ENCODE results near the gene ZNF557.

ZNF557 gene

DNA sequence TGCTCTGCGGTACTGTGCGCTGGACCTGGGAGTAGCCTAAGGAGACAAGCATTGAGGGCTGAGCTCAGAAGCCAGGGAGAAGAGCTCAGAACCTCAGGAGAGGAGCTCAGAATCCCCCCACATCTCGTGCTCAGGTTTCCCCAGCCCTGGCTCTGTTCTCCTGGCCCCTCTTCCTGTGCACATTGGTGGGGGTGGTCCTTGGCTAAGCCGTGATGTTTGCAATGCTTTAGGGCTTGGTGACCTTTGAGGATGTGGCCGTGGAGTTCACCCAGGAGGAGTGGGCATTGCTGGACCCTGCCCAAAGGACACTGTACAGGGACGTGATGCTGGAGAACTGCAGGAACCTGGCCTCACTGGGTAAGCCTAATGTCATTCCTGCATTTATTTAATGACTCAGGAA is 6.6 kb downstream of the ZNF557 start:
- no peak for DNase-seq

DNA sequence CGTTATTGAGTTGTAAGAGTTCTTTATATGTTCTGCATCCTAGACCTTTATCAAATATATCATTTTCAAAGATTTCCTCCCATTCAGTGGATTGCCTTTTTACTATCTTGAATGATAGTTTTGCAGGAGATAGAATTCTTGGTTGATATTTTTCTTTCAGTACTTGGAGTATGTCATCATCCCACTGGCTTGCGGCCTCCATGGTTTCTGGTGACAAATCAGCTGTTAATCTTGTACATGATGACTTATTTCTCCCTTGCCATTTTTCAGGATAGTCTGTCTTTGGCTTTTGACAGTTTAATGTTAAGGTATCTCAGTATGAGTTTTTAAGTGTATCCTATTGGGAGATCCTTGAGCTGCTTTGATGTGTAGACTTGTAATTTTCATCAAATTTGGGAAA is 8.5 kb downstream of the ZNF557 start:
- no peak for DNase-seq

DNA sequence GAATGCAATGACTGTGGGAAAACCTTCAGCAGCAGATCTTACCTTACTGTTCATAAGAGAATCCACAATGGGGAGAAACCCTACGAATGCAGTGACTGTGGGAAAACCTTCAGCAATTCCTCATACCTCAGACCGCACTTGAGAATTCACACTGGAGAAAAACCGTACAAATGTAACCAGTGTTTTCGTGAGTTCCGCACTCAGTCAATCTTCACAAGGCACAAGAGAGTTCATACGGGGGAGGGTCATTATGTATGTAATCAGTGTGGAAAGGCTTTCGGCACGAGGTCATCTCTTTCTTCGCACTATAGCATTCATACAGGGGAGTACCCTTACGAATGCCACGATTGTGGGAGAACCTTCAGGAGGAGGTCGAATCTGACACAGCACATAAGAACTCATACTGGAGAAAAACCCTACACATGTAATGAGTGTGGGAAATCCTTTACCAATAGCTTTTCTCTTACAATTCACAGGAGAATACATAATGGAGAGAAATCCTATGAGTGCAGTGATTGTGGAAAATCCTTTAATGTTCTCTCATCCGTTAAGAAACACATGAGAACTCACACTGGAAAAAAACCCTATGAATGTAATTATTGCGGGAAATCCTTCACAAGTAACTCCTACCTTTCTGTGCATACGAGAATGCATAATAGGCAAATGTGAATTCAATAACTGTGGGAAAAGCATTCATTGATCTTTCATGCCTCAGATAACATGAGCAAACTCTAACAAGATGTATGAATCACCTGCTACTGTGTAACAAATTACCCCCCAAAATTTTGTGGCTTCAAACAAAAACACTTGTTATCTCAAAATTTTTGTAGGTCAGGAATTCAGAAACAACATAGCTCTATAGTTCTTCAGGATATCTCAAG is 13.8 kb downstream of the ZNF557 start:
- DNase-seq: no peak

DNA sequence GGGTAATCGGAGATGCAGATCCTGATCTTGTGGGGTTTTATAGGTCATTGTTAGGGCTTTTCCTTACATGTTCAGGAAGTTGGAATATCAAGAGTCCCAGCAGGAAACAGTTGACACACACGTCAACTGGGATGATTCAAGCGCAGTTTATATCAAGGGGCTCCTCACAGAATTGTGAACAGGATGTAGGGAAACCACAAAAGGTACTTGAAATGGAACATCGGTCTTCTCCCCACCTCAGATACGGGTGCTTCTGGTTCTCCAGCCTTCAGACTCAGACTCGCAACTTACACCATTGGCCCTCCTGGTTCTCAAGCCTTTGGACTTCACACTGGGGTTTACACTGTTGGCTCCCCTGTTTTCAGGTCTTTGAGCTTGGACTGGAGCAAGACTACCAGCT is 19.5 kb downstream of the ZNF557 start:
- no peak for DNase-seq

DNA sequence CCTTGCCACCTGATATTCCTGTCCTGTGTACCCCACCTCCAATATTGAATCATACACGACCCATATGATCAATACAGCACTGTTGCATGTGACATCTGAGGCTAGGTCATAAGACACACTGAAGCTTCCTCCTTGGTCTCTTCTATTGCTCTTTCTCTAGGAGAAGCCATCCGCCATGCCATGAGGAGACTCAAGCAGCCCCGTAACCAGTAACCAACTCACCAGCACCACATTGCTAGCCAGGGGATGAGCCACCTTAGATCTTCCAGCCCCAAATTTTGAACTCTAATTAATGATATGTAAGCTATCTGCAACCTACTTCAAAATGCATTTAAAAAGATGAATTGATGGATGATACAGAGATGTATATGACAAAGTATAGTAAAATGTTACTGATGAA is 28.6 kb downstream of the ZNF557 start:
- no peak for DNase-seq

DNA sequence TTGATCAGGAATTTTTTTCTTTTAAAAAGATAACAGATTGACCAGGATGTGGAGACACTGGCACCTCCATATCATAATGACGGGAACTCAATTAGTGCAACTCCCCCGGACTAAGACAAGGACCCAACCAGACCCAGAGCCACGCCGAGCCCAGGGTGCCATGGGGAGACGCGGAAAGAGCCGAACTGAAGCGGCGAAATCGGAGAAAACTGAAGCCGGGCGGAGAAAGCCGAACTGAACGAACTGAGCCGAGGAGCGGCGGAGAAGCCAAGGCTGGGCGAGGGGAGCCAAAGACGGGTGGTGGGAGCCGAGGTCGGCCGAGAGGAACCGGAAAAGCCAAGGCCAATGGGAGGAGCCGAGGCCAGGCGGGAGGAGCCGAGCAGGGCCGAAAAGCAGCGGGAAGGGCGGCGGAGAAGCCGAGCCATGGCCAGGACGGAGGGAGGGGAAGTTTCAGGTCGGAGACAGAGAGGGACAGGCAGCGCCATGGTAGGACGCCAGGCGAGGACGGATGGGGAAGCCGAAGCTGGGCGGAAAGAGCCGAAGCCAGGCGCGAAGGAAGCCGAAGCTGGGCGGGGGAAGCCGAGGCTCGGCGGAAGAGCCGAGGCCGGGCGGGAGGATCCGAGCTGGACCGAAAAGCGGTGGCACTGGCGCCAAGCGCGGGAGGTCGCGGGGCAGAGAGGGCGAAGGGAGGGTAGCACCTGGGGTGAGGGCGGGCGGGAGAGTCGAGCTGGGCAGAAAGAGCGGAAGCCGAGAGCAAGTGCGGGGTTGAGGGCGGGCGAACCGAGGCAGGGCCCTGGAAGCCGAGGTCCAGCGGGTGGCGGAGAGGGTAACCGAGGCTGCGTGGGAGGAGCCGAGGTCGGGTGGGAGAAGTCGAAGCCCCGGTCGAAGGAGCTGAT is 29.4 kb downstream of the ZNF557 start:
- peak; percentile 93 for DNase-seq

DNA sequence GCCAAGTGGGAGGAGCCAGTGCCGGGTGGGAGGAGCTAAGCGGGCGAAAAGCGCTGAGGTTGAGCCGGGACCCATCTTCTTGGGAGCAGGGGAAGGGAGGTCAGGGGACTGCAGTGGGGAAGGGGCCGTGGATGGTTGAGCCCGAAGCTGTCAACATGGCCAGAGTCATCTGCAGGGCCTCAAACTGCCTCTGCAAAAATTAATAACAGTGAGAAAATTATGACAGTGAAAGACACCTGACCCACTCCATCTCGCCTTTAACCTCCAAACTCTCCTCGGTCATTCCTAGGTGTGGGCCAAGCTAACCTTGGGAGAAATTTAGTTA is 30.1 kb downstream of the ZNF557 start:
- DNase-seq: peak; percentile 90

DNA sequence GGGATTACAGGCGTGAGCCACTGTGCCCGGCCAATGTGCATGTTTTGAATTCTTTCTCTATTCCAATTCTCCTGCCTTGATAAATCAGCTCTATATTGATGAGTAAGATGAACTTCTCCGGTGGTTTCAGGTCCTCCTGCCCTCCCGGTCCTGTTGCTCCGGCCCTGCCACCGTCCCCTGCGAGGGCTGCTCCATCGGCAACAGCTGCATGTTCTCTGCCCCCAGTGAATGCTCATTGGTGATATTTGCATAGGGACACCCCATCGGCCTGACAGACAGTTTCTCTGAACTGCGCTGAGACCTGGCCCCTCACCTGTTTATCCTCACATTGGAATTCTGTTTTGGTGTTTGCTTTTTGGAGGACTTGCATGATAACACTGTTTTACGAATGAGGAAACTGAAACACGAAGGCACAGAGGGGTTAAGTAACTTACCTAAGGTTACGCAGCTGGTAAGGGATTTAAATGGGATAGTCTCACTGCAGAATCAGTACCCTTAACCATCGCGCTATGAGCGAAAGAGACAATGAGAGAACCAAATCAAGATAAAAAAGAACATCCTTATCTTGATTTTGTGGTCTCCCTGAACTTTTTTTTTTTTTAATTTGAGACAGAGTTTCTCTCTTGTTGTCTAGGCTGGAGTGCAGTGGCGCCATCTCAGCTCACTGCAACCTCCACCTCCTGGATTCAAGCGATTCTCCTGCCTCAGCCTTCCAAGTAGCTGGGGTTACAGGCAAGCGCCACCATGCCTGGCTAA is 32.2 kb downstream of the ZNF557 start:
- no peak for DNase-seq

DNA sequence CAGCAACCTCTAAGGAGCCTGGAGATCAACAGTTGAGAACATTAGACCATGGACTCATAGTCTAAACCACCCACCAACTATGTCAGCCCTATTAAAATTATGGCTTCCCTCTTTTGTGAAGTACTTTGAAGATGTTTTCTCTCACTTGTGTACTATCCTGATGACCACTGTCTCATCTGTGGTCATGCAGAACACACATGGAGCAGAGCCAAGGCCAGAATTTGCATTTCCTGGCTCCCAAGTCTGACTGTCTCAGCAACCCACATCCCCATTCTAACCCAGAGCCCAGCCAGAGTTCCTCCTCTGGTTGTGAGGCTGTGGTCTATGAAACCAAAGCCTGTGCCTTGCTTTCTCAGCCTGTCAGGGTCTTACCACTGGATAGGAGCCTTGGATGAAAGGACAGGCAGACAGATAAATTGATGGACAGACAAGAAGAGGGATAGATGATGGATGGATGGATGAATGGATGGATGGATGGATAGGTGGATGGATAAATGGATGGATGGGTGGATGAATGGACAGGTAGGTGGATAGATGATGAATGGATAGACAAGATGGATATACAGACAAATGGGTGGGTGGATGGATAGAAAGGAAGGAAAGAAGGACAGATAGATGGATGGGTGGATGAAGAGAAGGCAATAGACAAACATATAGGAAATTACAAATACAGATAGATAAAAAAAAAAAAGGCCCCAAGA is 35.4 kb downstream of the ZNF557 start:
- DNase-seq: no peak

DNA sequence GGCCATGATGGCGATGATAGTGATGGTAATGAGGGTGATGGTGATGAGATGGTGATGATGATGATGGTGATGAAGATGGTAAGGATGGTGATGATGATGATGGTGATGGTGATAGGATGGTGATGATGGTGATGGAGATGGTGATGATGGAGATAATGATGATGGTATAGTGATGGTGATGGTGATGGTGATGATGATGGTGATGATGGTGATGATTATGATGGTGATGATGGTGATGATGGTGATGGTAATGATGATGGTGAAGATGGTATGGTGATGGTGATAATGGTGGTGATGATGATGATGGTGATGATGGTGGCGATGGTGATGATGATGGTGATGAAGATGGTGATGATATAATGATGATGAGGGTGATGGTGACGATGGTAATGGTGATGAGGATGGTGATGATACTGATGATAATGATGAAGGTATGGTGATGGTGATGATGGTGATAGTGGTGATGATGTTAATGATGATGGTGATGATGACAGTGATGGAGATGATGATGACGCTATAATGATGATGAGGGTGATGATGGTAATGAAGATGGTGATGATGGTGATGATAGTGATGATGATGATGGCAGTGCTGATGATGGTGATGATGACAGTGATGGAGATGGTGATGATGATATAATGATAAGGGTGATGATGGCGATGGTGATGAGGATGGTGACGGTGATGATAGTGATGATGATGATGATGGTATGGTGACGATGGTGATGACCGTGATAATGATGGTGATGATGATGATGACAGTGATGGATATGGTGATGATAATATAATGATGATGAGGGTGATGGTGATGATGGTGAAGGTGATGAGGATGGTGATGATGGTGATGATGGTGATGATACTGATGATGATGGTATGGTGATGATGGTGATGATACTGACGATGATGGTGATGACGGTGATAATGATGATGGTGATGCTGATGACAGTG is 37.5 kb downstream of the ZNF557 start:
- no peak for DNase-seq

DNA sequence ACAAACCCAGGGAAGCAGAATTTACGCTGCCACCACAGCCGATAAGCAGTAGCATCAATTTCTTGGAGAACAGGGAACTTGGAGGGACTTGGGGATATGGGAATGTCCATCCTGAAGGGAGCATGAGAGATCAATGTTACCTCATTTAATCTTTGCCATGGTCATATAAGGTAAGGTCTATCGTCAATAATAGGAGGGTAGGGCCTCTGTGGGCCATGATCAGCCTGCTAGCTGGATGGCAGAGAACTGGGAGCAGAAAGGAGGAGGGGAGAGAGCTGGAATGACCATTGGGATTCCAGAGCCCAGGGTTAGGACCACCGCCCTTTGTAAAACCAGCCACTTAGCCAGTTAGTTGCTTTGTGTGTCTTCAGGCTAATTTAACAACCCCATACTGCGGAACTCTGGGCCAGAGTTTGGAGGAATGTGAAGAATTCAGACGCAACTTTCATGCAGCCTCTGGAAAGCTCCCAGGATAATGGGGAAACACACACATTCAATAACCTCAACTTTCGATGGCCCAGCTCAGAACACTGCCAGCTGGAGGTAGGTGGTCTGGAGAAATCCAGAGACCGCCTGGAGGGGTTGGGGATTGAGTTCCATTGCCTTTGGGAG is 40.3 kb downstream of the ZNF557 start:
- no peak for DNase-seq

DNA sequence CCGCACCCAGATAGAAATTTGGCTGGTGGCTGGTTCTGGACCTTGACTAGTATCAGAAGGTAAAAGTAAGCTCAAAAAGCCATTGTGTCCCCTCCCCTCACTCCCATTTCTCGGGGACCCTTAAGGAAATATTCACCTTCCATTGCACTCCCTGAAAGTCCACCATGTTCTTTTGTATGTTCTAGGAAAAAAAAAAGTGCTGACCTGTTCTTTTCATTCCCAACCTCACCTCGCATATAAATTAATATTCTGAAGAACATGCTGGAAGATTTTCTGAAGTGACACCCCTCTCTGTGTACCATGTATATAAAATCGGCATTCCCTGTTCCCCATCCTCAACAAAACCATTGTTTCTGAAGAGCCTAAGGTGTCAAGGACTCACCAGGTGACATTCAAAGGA is 43.2 kb downstream of the ZNF557 start:
- no peak for DNase-seq

DNA sequence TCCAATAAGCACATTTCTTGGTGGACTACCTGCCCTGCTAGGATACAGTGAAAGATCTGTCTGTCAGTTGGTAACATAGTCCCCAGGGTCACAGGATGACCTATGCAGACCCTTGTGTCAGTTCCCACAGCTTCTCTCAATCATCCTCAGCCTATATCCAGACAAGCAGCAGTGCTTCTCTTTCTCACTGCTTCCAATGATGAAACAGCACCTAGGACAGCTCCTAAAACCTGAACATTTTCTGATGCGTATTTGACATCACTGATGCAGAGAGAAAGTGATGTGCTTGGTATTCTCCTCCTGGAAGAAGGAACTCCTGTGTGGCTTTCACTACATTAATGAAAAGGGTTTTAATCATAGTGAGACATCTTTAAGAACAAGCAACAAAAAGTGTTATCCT is 43.7 kb downstream of the ZNF557 start:
- no peak for DNase-seq

DNA sequence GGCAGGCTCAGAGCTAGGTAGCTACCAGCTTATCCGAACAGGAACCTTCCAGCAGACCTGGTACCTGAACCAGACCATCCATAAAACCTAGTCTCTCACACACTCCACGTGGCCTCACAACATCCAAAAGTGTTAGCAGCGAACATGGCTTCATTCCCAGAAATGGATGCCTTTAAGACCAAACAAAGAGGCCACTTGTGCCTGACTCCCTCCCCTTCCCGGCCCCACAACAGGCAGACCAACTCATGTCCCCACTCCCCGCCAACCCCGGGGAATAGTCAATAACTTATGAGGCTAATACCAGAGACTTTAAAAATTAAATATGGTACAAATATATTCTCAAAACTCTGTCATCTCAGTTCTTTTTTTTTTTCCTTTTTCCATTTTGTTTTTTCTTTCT is 46.2 kb downstream of the ZNF557 start:
- no peak for DNase-seq

DNA sequence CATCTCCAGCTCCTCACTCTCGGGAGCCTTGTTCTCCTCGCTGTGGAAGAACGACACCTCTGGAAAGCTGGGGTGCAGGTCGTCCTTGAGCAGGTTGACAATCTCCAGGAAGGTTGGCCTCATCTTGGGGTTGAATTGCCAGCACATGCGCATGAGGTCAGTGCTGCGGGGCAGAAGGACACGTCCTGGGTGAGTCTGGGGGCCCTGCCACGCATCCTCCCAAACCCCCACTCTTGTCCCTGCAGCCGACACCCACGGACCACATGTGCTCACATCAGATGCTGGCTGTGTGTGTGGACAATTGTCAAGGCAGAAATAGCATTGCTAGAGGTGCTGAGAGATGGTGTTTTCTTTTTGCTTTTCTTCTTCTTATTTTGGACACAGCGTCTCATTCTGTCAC is 47.7 kb downstream of the ZNF557 start:
- DNase-seq: no peak

DNA sequence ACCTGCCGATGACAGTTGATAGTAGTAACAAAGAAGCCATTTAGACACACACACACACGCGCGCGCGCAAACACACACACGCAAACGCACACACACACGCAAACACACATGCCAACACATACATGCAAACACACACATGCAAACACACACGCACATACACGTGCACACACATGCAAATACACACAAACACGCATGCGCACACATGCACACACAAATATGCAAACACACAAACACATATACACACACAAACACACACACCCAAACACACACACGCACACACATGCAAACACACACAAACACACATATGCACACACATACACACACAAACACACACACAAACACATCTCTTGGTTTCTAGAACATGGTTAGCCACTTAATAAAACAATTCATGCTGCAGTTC is 50.1 kb downstream of the ZNF557 start:
- DNase-seq: no peak

DNA sequence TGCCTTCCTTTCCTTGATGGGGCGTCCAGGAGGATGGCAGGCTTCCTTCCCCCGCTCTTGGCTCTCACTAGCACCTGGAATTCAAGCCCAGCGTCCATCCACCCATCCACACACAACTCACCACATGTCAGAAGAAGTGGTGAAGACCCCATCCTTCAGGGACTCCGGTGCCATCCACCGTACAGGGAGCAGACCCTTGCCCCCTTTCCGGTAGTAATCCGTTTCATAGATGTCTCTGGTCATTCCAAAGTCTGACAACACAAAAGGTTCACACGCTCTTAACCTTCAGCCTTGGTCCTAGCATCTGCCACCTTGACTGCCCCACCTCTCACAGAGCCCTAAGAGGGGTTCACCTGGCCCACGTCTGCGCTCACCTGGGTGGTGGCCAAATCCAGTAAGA is 51.0 kb downstream of the ZNF557 start:
- no peak for DNase-seq

DNA sequence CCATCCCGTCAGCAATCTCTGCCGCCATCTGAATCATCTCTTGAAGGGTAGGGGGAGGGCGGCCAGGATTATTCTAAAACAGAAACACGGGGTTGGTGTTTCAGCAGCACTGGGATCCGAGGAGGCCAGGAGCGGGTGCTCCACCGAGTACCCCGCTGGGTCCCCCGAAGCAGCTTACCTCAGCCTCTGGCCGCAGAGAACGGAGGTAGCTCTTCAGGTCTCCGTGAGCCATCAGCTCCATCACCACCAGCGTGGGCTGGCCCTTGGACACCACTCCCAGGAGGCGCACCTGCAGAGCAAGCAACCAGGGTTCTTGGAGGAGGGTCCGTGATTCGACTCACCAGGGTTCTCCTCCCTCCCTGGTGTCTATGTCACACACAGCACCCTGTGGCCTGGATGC is 53.2 kb downstream of the ZNF557 start:
- DNase-seq: no peak

DNA sequence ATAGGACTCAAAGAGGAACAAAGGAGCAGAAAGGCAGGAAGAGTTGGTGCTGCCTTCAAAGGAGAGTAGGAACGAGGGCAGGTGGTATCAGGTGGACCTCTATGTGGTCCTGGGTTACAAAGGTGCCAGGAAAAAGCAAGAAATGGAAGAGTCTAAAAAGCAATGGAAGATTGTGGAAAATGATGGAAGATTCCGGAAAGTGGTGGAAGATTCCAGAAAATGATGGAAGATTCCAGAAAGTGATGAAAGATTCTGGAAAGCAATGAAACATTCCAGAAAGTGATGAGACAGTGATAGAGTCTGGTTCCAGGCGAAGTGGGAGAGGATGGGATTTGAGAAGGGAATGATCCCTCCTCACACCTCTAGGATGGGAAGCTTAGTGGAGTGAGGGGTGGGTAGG is 55.3 kb downstream of the ZNF557 start:
- DNase-seq: no peak

DNA sequence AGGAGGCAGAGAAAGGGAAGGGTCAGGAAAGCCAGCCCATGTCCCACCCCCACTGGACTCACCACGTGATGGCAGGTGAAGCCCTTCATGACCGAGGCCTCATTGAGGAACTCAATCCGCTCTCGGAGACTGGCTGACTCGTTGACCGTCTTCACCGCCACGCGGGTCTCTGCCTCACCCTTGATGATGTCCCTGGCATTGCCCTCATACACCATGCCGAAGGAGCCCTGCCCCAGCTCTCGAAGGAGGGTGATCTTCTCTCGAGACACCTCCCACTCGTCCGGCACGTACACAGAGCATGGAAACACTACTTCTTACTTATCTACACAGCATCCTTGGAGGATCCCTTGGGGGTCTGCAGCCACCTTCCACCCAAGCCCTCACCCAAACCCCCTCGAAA is 55.7 kb downstream of the ZNF557 start:
- no peak for DNase-seq

DNA sequence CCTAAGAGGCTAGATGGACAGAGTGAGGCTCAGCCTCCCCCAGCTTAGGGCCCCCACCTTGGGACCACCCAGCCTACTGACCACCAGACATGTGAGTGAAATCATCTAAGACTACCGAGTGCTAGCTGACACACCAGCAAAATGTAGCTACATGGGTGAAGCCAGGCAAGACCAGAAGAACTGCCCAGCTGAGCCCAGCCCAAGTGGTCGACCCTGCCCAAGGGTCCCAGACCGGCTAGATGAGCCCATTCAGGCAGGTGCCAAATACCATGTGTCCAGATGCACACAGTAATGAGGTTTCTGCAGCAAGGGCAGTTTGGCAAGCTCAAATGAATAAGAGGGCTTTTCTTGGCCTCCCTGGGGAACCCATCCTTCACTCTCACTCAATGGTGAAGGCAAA is 56.6 kb downstream of the ZNF557 start:
- DNase-seq: no peak
